T-cell (primary cell): Measurements from ENCODE around the gene GRIN2A. TPM values are rescaled to one million over a fixed set of nuclear protein-coding genes. Genes with fewer than 3 reads are reported as not detected.

Source experiments
- ATAC-seq, 4 experiments: fragments of 200-7000 bp in 3 of 4; fragments of 150-1000 bp in 1 of 4; cut with Tn5 transposase; replicated peaks in 1 of 4; 1 replicate in 3 of 4; 2 replicates in 1 of 4; pipeline ENCODE4 v1.10.0; 2021; ENCODE audit warnings: moderate library complexity in 3 of 4, mild to moderate bottlenecking in 2 of 4, moderate number of reproducible peaks in 1 of 4
- CTCF ChIA-PET, 2 donors: fragments of 300-600 bp; sonication (Branson Sonifier 250); formaldehyde crosslinking; loops; one replicate each; lab custom pipeline; 2022; ENCODE audit warnings: antibody characterized with exemption in 2 of 2; lab: Charles Lee
- POLR2A ChIA-PET, 2 donors: fragments of 300-600 bp; sonication (Branson Sonifier 250); formaldehyde crosslinking; loops; one replicate each; lab custom pipeline; 2022; ENCODE audit warnings: antibody characterized with exemption in 2 of 2; lab: Charles Lee
- DNase-seq, 35 experiments: peaks; one replicate each; pipeline versions ENCODE4 v3.0.0 to v3.0.0-alpha.2; 2013 to 2023
- H3K27ac ChIP-seq: one replicate; pipeline ENCODE4 v1.5.1; 2013; ENCODE audit warnings: low read length
- H3K27me3 ChIP-seq, 2 experiments: replicated peaks in 1 of 2; 1 replicate in 1 of 2; 2 replicates in 1 of 2; pipeline versions ENCODE4 v1.6.1 to v1.7.0; 2013; ENCODE audit warnings: low read length in 1 of 2, mixed read lengths in 1 of 2; ENCODE audit not compliant: control insufficient read depth in 2 of 2, insufficient read depth in 2 of 2; ENCODE audit errors: extremely low read depth in 1 of 2
- H3K36me3 ChIP-seq, 2 donors: 1 replicate in 1 of 2; 2 replicates in 1 of 2; pipeline versions ENCODE4 v1.6.1 to v1.7.0; 2013; ENCODE audit warnings: low read length in 1 of 2; ENCODE audit not compliant: control insufficient read depth in 2 of 2, insufficient read depth in 1 of 2; ENCODE audit errors: extremely low read depth in 1 of 2
- H3K4me1 ChIP-seq, 2 experiments: 1 replicate in 1 of 2; 2 replicates in 1 of 2; pipeline versions ENCODE4 v1.6.1 to v1.7.0; 2013; ENCODE audit warnings: low read length in 2 of 2, mixed read lengths in 1 of 2; ENCODE audit not compliant: insufficient read depth in 2 of 2, control insufficient read depth in 1 of 2; ENCODE audit errors: extremely low read depth in 1 of 2
- H3K4me3 ChIP-seq, 2 donors: 1 replicate in 1 of 2; 2 replicates in 1 of 2; pipeline versions ENCODE4 v1.5.1 to v1.7.0; 2013; ENCODE audit warnings: mild to moderate bottlenecking in 2 of 2, low read length in 1 of 2, moderate library complexity in 1 of 2; ENCODE audit not compliant: control insufficient read depth in 1 of 2; ENCODE audit errors: extremely low read depth in 1 of 2
- H3K9me3 ChIP-seq: 2 replicates; pipeline ENCODE4 v1.7.0; 2013
- H3K27ac Mint-ChIP-seq, 2 donors: one replicate each; pipeline ENCODE4 v1.8.0; 2020 to 2021; ENCODE audit warnings: mild to moderate bottlenecking in 2 of 2, mixed read lengths in 2 of 2
- H3K27me3 Mint-ChIP-seq, 2 donors: one replicate each; pipeline ENCODE4 v1.8.0; 2021 to 2022; ENCODE audit warnings: mixed read lengths in 2 of 2
- H3K36me3 Mint-ChIP-seq: one replicate; pipeline ENCODE4 v1.8.0; 2021; ENCODE audit warnings: mixed read lengths
- H3K4me1 Mint-ChIP-seq, 3 donors: one replicate each; pipeline ENCODE4 v1.8.0; 2020 to 2022; ENCODE audit warnings: mixed read lengths in 3 of 3, mild to moderate bottlenecking in 1 of 3
- H3K4me3 Mint-ChIP-seq, 3 donors: one replicate each; pipeline ENCODE4 v1.8.0; 2020 to 2022; ENCODE audit warnings: mild to moderate bottlenecking in 3 of 3, mixed read lengths in 3 of 3, moderate library complexity in 3 of 3
- H3K9me3 Mint-ChIP-seq, 3 donors: one replicate each; pipeline ENCODE4 v1.8.0; 2020 to 2022; ENCODE audit warnings: mixed read lengths in 3 of 3
- WGBS: methylation state at CpG from one replicate; pipeline ENCODE4 v1.1.5; 2013; ENCODE audit warnings: missing lambda C conversion rate; ENCODE audit not compliant: insufficient coverage; 5-methylcytosine and 5-hydroxymethylcytosine counted together
- total RNA-seq, 35 experiments: library from RNA in 6 of 35; stranded (reverse) in 6 of 35; fragments of 120-200 nt in 1 of 35; gene quantifications; one replicate each; pipeline versions ENCODE4 v1.2.1 to v1.2.4 and lab custom pipeline; 2013 to 2026

Gene GRIN2A
- total RNA-seq, 5 donors from 2014 or later (not counting 1 experiment from before 2014, with no cell fraction given) = 0.03 TPM; not detected in 4

GRCh38 chr16:10168258-10168657 lies 14.0 kb downstream of the GRIN2A start:
- no peak overlapping the region for H3K4me3 ChIP-seq
- no peaks in the 10 kb centered on the region for H3K9me3 ChIP-seq
- H3K27ac ChIP-seq = no peak overlapping the region
- Mint-ChIP-seq H3K9me3 (peaks cover 0 to 6% (median 4%) of the 10 kb centered on the region in 3 donors), H3K4me3 (no peak overlapping the region), H3K4me1 (no peaks in the 10 kb centered on the region), H3K36me3 (no peaks in the 10 kb centered on the region), H3K27me3 (peaks cover 13 to 23% of the 10 kb centered on the region in 2 donors), H3K27ac (no peak overlapping the region)
- peaks cover 2 to 8% of the 10 kb centered on the region in 2 experiments for H3K27me3 ChIP-seq
- WGBS = 80% methylated on average over 1 of the region's 1 CpG
- CTCF ChIA-PET = no interaction called here
- no peak for ATAC-seq
- no peaks in the 10 kb centered on the region for H3K4me1 ChIP-seq
- POLR2A ChIA-PET = no interaction called here
- no peak for DNase-seq
- no peaks in the 10 kb centered on the region for H3K36me3 ChIP-seq

GRCh38 chr16:10165643-10166042 lies 16.6 kb downstream of the GRIN2A start:
- Histone ChIP-seq H3K36me3 (no peaks in the 10 kb centered on the region), H3K27me3 (peaks cover 2 to 5% of the 10 kb centered on the region in 2 experiments), H3K4me3 (no peak overlapping the region), H3K4me1 (no peaks in the 10 kb centered on the region), H3K9me3 (no peaks in the 10 kb centered on the region), H3K27ac (no peak overlapping the region)
- Mint-ChIP-seq H3K4me1 (no peaks in the 10 kb centered on the region), H3K27me3 (peaks cover 10 to 25% of the 10 kb centered on the region in 2 donors), H3K36me3 (no peaks in the 10 kb centered on the region), H3K9me3 (peaks cover 0 to 6% (median 4%) of the 10 kb centered on the region in 3 donors), H3K27ac (no peak overlapping the region), H3K4me3 (no peak overlapping the region)
- no peak for DNase-seq
- POLR2A ChIA-PET = no interaction called here
- CTCF ChIA-PET = no interaction called here
- no peak for ATAC-seq
- 55% methylated on average over 1 of the region's 1 CpG for WGBS

- CTCF ChIA-PET = no interaction called here
- POLR2A ChIA-PET = no interaction called here
- Mint-ChIP-seq H3K27ac (no peak overlapping the region), H3K4me1 (no peaks in the 10 kb centered on the region), H3K4me3 (no peak overlapping the region), H3K27me3 (peaks cover 10 to 25% of the 10 kb centered on the region in 2 donors), H3K36me3 (no peaks in the 10 kb centered on the region), H3K9me3 (no peaks in the 10 kb centered on the region)
- no CpG with 5 or more reads among the region's 1 CpG for WGBS
- ATAC-seq (no peak), DNase-seq (no peak)
- Histone ChIP-seq H3K36me3 (no peaks in the 10 kb centered on the region), H3K4me1 (no peaks in the 10 kb centered on the region), H3K27ac (no peak overlapping the region), H3K27me3 (peaks cover 2 to 9% of the 10 kb centered on the region in 2 experiments), H3K9me3 (no peaks in the 10 kb centered on the region), H3K4me3 (no peak overlapping the region)
Measured at GRCh38 chr16:10162981-10163380, 19.2 kb downstream of the GRIN2A start.

- Mint-ChIP-seq H3K27me3 (peaks cover 0 to 15% of the 10 kb centered on the region in 2 donors), H3K9me3 (peaks cover 0 to under 1% (median 0%) of the 10 kb centered on the region in 3 donors), H3K4me1 (no peaks in the 10 kb centered on the region), H3K27ac (no peak overlapping the region), H3K36me3 (no peaks in the 10 kb centered on the region), H3K4me3 (no peak overlapping the region)
- Histone ChIP-seq H3K27ac (no peak overlapping the region), H3K27me3 (peaks cover 0 to 9% of the 10 kb centered on the region in 2 experiments), H3K4me3 (no peak overlapping the region), H3K9me3 (no peaks in the 10 kb centered on the region), H3K4me1 (no peaks in the 10 kb centered on the region), H3K36me3 (no peaks in the 10 kb centered on the region)
- DNase-seq = no peak
- CTCF ChIA-PET = no interaction called here
- no peak for ATAC-seq
- WGBS = 89% methylated on average over 1 of the region's 4 CpGs
- POLR2A ChIA-PET = no interaction called here
Measured at GRCh38 chr16:10156099-10156498, 26.1 kb downstream of the GRIN2A start.

- H3K4me3 Mint-ChIP-seq = no peak overlapping the region
- CTCF ChIA-PET = no interaction called here
Measured at GRCh38 chr16:10154389-10154788, 27.8 kb downstream of the GRIN2A start.

DNA sequence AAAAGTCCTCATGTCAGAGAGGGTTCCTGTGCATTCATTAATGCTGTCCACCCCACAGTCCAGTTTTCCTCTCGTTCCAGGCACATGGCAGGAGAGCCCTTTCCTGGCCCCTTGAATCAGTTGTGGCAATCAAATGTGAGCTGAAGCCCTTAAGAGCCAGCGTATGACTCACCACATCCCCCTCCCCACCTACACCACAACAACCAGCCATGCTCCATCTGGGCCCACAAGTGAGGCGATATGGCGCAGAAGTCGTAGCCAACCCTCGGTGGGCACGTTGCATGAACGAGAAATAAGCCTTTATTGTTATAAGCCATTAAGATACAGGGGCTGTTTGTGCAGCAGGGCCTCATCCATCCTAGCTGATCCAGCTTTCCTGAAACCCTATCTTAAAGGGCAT lies 28.2 kb downstream of the GRIN2A start:
- Mint-ChIP-seq H3K4me1 (no peaks in the 10 kb centered on the region), H3K4me3 (no peak overlapping the region), H3K27me3 (peaks cover 5 to 13% of the 10 kb centered on the region in 2 donors), H3K9me3 (peaks cover 0 to 7% (median 0%) of the 10 kb centered on the region in 3 donors), H3K27ac (no peak overlapping the region), H3K36me3 (no peaks in the 10 kb centered on the region)
- POLR2A ChIA-PET = no interaction called here
- DNase-seq = no peak
- Histone ChIP-seq H3K9me3 (no peaks in the 10 kb centered on the region), H3K27ac (no peak overlapping the region), H3K4me1 (no peaks in the 10 kb centered on the region), H3K36me3 (no peaks in the 10 kb centered on the region), H3K27me3 (peaks cover 0 to 5% of the 10 kb centered on the region in 2 experiments), H3K4me3 (no peak overlapping the region)
- 66% methylated on average over 4 of the region's 8 CpGs for WGBS
- no peak for ATAC-seq
- CTCF ChIA-PET = no interaction called here

More at GRCh38 chr16:10154389-10154788, 27.8 kb downstream of the GRIN2A start:
- Mint-ChIP-seq H3K36me3 (no peaks in the 10 kb centered on the region), H3K27ac (no peak overlapping the region), H3K27me3 (peaks cover 5 to 13% of the 10 kb centered on the region in 2 donors), H3K4me1 (no peaks in the 10 kb centered on the region), H3K9me3 (peaks cover 0 to 7% (median 0%) of the 10 kb centered on the region in 3 donors)
- DNase-seq (no peak), ATAC-seq (no peak)
- Histone ChIP-seq H3K27ac (no peak overlapping the region), H3K4me1 (no peaks in the 10 kb centered on the region), H3K27me3 (peaks cover 0 to 9% of the 10 kb centered on the region in 2 experiments), H3K9me3 (no peaks in the 10 kb centered on the region), H3K36me3 (no peaks in the 10 kb centered on the region), H3K4me3 (no peak overlapping the region)
- WGBS = 40% methylated on average over 1 of the region's 2 CpGs
- POLR2A ChIA-PET = no interaction called here

GRCh38 chr16:10151718-10152117 lies 30.5 kb downstream of the GRIN2A start:
- H3K36me3 ChIP-seq = no peaks in the 10 kb centered on the region
- Mint-ChIP-seq H3K27me3 (peaks cover 10 to 13% of the 10 kb centered on the region in 2 donors), H3K27ac (no peak overlapping the region), H3K9me3 (peaks cover 0 to 7% (median 0%) of the 10 kb centered on the region in 3 donors), H3K4me1 (no peaks in the 10 kb centered on the region), H3K4me3 (no peak overlapping the region), H3K36me3 (no peaks in the 10 kb centered on the region)
- WGBS = 67% methylated on average over 5 of the region's 6 CpGs
- peaks cover under 1 to 5% of the 10 kb centered on the region in 2 experiments for H3K27me3 ChIP-seq
- DNase-seq = no peak
- H3K4me1 ChIP-seq = no peaks in the 10 kb centered on the region
- POLR2A ChIA-PET = no interaction called here
- no peak overlapping the region for H3K27ac ChIP-seq
- CTCF ChIA-PET = no interaction called here
- H3K9me3 ChIP-seq = no peaks in the 10 kb centered on the region
- no peak overlapping the region for H3K4me3 ChIP-seq
- ATAC-seq = no peak
